Activated CD4-positive, alpha-beta T cell treated with anti-CD3 and anti-CD28 coated beads for 36 hours (primary cell): ENCODE measurements around the gene MSMO1. TPM values are rescaled to one million over a fixed set of nuclear protein-coding genes. Genes with fewer than 3 reads are reported as not detected.

ENCODE experiments used
- ATAC-seq: fragments of 200-7000 bp; cut with Tn5 transposase; one replicate; pipeline ENCODE4 v1.10.0; 2021; ENCODE audit warnings: mild to moderate bottlenecking, moderate library complexity
- CTCF ChIA-PET: fragments of 350-600 bp; sonication (Branson Sonifier 250); formaldehyde crosslinking; loops from one replicate; lab custom pipeline; 2021; ENCODE audit warnings: antibody characterized with exemption; lab: Charles Lee
- POLR2A ChIA-PET: fragments of 350-600 bp; sonication (Branson Sonifier 250); formaldehyde crosslinking; loops from one replicate; lab custom pipeline; 2021; ENCODE audit warnings: antibody characterized with exemption, inconsistent platforms; lab: Charles Lee
- DNase-seq: peaks from one replicate; pipeline ENCODE4 v3.0.0-alpha.2; 2020
- H3K27ac Mint-ChIP-seq: one replicate; pipeline ENCODE4 v1.8.0; 2021; ENCODE audit warnings: mixed read lengths
- H3K27me3 Mint-ChIP-seq: one replicate; pipeline ENCODE4 v1.8.0; 2021; ENCODE audit warnings: mixed read lengths
- H3K36me3 Mint-ChIP-seq: one replicate; pipeline ENCODE4 v1.8.0; 2021; ENCODE audit warnings: low read depth, mixed read lengths
- H3K4me1 Mint-ChIP-seq: one replicate; pipeline ENCODE4 v1.8.0; 2021; ENCODE audit warnings: mixed read lengths
- H3K4me3 Mint-ChIP-seq: one replicate; pipeline ENCODE4 v1.8.0; 2021; ENCODE audit warnings: mild to moderate bottlenecking, moderate library complexity, mixed read lengths
- H3K9me3 Mint-ChIP-seq: one replicate; pipeline ENCODE4 v1.8.0; 2021; ENCODE audit warnings: low read depth, mixed read lengths
- intact Hi-C, 2 experiments: fragments of 100-400 bp; cut with DNase I in 1 of 2; cut with micrococcal nuclease in 1 of 2; formaldehyde crosslinking; loops; one replicate each; pipeline versions ENCODE4 v1.14.2 to v1.15.1; 2022 to 2024; cut with DNase I, micrococcal nuclease
- total RNA-seq, 2 experiments: library from RNA; stranded (reverse); gene quantifications; one replicate each; pipeline ENCODE4 v1.2.3, GENCODE V29; 2021

Gene MSMO1
- total RNA-seq, 2 experiments from 2014 or later = 48.4 to 50.7 TPM

DNA sequence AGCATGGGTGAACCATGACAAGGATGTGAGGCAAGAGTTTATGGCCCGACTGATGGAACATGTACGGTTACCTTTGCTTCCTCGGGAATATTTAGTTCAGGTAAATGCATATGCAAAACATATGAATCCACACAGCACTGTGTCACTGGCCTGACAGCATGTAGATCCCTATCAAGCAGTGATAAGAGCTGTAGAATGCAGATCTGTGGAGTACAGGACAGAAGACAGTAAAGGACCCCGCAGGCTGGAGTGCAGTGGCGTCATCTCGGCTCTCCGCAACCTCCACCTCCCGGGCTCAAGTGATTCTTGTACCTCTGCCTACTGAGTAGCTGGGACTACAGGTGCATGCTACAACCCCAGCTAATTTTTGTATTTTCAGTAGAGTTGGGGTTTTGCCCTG lies 29.8 kb upstream of the MSMO1 start:
- Mint-ChIP-seq H3K36me3 (peaks cover 22% of the 10 kb centered on the region), H3K4me3 (no peak overlapping the region), H3K9me3 (no peaks in the 10 kb centered on the region), H3K27ac (no peak overlapping the region), H3K4me1 (peaks cover 31% of the 10 kb centered on the region), H3K27me3 (no peaks in the 10 kb centered on the region)
- intact Hi-C loops = loop anchor here in 1 of 2 experiments (5.0 kb wide), 1 partner anchor 40 kb away; no protein-coding TSS in a partner anchor
- no peak for ATAC-seq
- DNase-seq = no peak
- ChIA-PET POLR2A (no interaction called here), CTCF (interaction anchor here (0.7 to 1.7 kb wide), 2 partner anchors 7 to 9 kb away, joined by 3 to 4 read pairs; no protein-coding TSS in a partner anchor)

- CTCF ChIA-PET = interaction anchor here (0.7 to 1.1 kb wide), 4 partner anchors 10 to 167 kb away, joined by 3 to 5 read pairs (median 4); no protein-coding TSS in a partner anchor
- DNase-seq = no peak
- no peak for ATAC-seq
- Mint-ChIP-seq H3K27me3 (no peaks in the 10 kb centered on the region), H3K4me1 (peaks cover 28% of the 10 kb centered on the region), H3K9me3 (no peaks in the 10 kb centered on the region), H3K36me3 (peaks cover 23% of the 10 kb centered on the region), H3K27ac (peak overlapping the region; percentile 37), H3K4me3 (no peak overlapping the region)
- POLR2A ChIA-PET = no interaction called here
- intact Hi-C loops = loop anchor here in 1 of 2 experiments (5.0 kb wide), 1 partner anchor 42 kb away; no protein-coding TSS in a partner anchor
Observed at GRCh38 chr4:165299399-165300060, 27.9 kb upstream of the MSMO1 start.

DNA sequence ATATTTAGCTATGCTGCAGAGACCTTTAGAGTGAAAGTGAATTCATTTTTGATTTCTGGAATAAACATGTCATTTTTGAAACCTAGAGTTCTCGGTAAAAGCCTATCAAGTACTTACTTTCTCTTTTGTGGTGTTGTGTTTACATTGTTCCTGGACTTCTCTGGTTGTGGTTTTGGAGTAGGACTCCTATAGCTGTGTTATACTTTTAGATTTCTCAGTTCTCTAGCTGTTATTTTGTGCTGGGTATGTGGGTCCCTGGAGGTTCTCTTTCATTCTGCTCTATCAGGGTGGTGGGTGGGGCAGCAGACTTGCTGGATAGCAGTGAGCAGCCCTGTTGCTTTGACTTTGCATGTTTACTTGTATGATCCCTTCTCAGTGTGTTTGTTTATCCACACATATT lies 25.6 kb upstream of the MSMO1 start:
- ChIA-PET CTCF (no interaction called here), POLR2A (interaction anchor here (0.6 kb wide), 1 partner anchor 26 kb away, joined by 3 read pairs; the partner anchor contains the start of gene MSMO1)
- Mint-ChIP-seq H3K4me1 (peaks cover 20% of the 10 kb centered on the region), H3K27ac (peak overlapping the region; percentile 77), H3K27me3 (no peaks in the 10 kb centered on the region), H3K36me3 (peaks cover 15% of the 10 kb centered on the region), H3K9me3 (no peaks in the 10 kb centered on the region), H3K4me3 (peak overlapping the region; percentile 60)
- intact Hi-C loops = loop anchor here in 1 of 2 experiments (1.0 kb wide), 1 partner anchor 24 kb away; no protein-coding TSS in a partner anchor
- ATAC-seq (peak; percentile 97), DNase-seq (peak; percentile 27)

DNA sequence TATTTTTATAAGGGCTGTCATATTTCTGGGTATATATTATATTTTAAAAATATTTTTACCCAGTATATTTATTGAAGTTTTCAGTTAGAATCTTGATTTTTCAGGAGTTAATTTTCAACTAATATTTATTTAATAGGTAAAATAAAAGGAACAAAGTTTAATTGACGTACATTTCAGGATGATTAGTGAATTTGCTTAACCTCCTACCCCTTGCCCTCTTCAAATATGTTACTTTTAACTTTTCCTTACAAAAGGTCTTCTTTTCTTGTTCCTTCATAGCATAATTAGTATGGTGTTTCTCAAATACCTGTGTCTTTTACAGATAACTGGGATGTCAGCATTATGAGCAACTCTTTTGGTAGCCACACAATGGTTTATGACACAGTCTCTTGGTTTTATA lies 24.8 kb upstream of the MSMO1 start:
- H3K27ac Mint-ChIP-seq = no peak overlapping the region
- H3K4me1 Mint-ChIP-seq = peaks cover 20% of the 10 kb centered on the region
- H3K9me3 Mint-ChIP-seq = no peaks in the 10 kb centered on the region
- peaks cover 15% of the 10 kb centered on the region for H3K36me3 Mint-ChIP-seq
- CTCF ChIA-PET = no interaction called here
- no peak overlapping the region for H3K4me3 Mint-ChIP-seq
- DNase-seq (no peak), ATAC-seq (no peak)
- intact Hi-C loops = no loop called here
- no peaks in the 10 kb centered on the region for H3K27me3 Mint-ChIP-seq
- POLR2A ChIA-PET = no interaction called here

DNA sequence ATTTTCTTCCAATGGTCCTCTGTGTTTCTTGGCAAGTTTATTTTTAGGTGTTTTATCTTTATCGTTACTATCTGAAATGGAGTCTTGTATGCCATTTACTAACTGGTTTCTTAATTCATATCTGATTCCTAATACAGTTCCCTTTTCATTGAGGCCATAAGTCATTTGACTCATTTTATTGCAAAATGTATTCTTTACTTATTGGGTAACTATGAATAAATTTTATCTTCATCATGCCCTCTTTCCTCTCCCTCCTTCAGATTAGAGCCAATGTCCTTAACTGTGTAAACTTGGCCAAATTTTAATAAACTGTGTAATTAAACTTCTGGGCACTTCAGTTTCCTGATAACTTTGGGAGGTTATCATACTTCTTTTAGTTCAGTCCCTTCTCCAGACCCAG lies 19.3 kb upstream of the MSMO1 start:
- Mint-ChIP-seq H3K27ac (no peak overlapping the region), H3K27me3 (no peaks in the 10 kb centered on the region), H3K36me3 (peaks cover 18% of the 10 kb centered on the region), H3K4me1 (no peaks in the 10 kb centered on the region), H3K9me3 (no peaks in the 10 kb centered on the region), H3K4me3 (no peak overlapping the region)
- intact Hi-C loops = no loop called here
- ChIA-PET CTCF (interaction anchor here (0.7 to 0.8 kb wide), 2 partner anchors 14 to 1074 kb away, joined by 3 to 4 read pairs; no protein-coding TSS in a partner anchor), POLR2A (no interaction called here)
- ATAC-seq = no peak
- no peak for DNase-seq

DNA sequence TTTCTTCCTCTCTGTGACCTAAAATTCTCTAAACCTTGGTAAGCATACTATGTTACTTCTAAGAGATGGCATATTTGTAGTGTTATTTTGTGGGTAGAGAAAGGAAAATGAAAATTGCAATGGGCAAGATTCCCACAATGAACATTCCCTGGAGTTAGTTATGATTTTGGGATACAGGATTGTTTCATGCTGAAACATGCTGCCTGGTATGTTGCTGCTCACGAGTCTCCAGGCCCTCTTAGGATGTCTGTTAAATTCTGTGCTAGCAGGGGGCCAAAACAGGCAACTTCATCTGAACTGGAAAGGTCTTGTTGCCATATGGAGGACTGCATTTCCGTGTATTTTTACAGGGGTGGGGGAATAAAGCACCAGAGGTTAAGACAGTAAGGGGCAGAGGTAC lies 18.9 kb upstream of the MSMO1 start:
- Mint-ChIP-seq H3K36me3 (peaks cover 18% of the 10 kb centered on the region), H3K27me3 (no peaks in the 10 kb centered on the region), H3K27ac (no peak overlapping the region), H3K4me1 (no peaks in the 10 kb centered on the region), H3K4me3 (no peak overlapping the region), H3K9me3 (no peaks in the 10 kb centered on the region)
- no peak for ATAC-seq
- intact Hi-C loops = no loop called here
- ChIA-PET CTCF (no interaction called here), POLR2A (no interaction called here)
- no peak for DNase-seq

- no peak for DNase-seq
- H3K4me3 Mint-ChIP-seq = no peak overlapping the region
- intact Hi-C loops = no loop called here
- no peaks in the 10 kb centered on the region for H3K27me3 Mint-ChIP-seq
- peaks cover 21% of the 10 kb centered on the region for H3K36me3 Mint-ChIP-seq
- no peaks in the 10 kb centered on the region for H3K9me3 Mint-ChIP-seq
- no peak overlapping the region for H3K27ac Mint-ChIP-seq
- ATAC-seq = no peak
- ChIA-PET POLR2A (no interaction called here), CTCF (interaction anchor here (0.8 to 1.2 kb wide), 3 partner anchors 9 to 24 kb away, joined by 3 to 4 read pairs (median 3); no protein-coding TSS in a partner anchor)
- no peaks in the 10 kb centered on the region for H3K4me1 Mint-ChIP-seq
Observed at GRCh38 chr4:165309456-165309855, 18.0 kb upstream of the MSMO1 start.

GRCh38 chr4:165312506-165312905 lies 15.0 kb upstream of the MSMO1 start:
- Mint-ChIP-seq H3K27me3 (no peaks in the 10 kb centered on the region), H3K4me1 (no peaks in the 10 kb centered on the region), H3K4me3 (no peak overlapping the region), H3K36me3 (peaks cover 21% of the 10 kb centered on the region), H3K27ac (no peak overlapping the region), H3K9me3 (no peaks in the 10 kb centered on the region)
- intact Hi-C loops = no loop called here
- CTCF ChIA-PET = interaction anchor here (1.4 kb wide), 1 partner anchor 39 kb away, joined by 3 read pairs; no protein-coding TSS in a partner anchor
- ATAC-seq (peak; percentile 70), DNase-seq (no peak)
- POLR2A ChIA-PET = no interaction called here

GRCh38 chr4:165319030-165319429 lies 8.4 kb upstream of the MSMO1 start:
- ChIA-PET POLR2A (no interaction called here), CTCF (interaction anchor here (1.1 kb wide), 1 partner anchor 188 kb away, joined by 4 read pairs; no protein-coding TSS in a partner anchor)
- Mint-ChIP-seq H3K9me3 (no peaks in the 10 kb centered on the region), H3K27me3 (no peaks in the 10 kb centered on the region), H3K36me3 (peaks cover 9% of the 10 kb centered on the region), H3K4me1 (no peaks in the 10 kb centered on the region), H3K27ac (no peak overlapping the region), H3K4me3 (no peak overlapping the region)
- ATAC-seq = no peak
- no peak for DNase-seq
- intact Hi-C loops = no loop called here

GRCh38 chr4:165319509-165319908 lies 8.0 kb upstream of the MSMO1 start:
- intact Hi-C loops = no loop called here
- DNase-seq = no peak
- CTCF ChIA-PET = interaction anchor here (1.1 kb wide), 1 partner anchor 188 kb away, joined by 4 read pairs; no protein-coding TSS in a partner anchor
- Mint-ChIP-seq H3K4me1 (no peaks in the 10 kb centered on the region), H3K9me3 (no peaks in the 10 kb centered on the region), H3K36me3 (peaks cover 4% of the 10 kb centered on the region), H3K27ac (no peak overlapping the region), H3K4me3 (no peak overlapping the region), H3K27me3 (no peaks in the 10 kb centered on the region)
- no peak for ATAC-seq
- POLR2A ChIA-PET = no interaction called here

DNA sequence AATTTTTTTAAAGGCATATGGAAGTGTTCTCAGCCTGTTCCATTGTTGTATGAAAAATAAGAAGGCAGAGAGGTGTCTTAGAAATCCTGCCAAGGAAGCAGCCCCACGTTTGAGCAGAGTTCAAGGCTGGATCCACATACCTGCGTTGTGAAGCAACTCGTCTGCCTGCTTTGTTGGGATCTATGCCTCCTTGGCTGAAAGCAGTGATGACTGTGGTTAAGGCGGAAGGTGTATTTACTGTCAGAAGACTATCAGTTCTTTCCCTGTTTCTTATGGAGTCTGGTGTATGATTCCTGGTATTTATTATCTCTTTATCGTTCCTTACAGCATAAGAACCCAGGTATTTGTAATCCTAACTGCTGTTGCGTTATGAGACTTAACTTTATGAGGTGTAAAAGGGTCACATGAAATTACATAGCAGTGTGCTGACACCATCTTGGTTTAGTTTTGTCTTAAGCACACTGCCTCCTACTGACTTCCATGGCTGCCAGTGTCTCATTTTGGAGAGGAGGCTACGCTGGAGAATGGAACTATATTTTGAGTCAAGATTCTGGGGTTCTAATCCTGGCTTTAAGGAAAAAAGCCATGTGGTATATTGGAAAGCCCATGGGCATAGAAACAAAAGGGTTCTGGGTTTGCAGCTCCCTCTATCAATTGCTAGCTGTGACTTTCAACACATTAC lies 3.1 kb upstream of the MSMO1 start:
- Mint-ChIP-seq H3K4me3 (no peak overlapping the region), H3K36me3 (peaks cover 2% of the 10 kb centered on the region), H3K9me3 (no peaks in the 10 kb centered on the region), H3K27me3 (no peaks in the 10 kb centered on the region), H3K27ac (no peak overlapping the region), H3K4me1 (peaks cover 12% of the 10 kb centered on the region)
- CTCF ChIA-PET = interaction anchor here (1.0 kb wide), 1 partner anchor 194 kb away, joined by 3 read pairs; no protein-coding TSS in a partner anchor
- DNase-seq (no peak), ATAC-seq (no peak)
- intact Hi-C loops = loop anchor here in 1 of 2 experiments (10.0 kb wide), 1 partner anchor 1830 kb away; the partner anchor contains the start of gene TMA16
- POLR2A ChIA-PET = no interaction called here
